HG02943 (cell line): ENCODE data around the gene OR5H1.
"Not testable (repeated sequence)": the region's sequence is repeated elsewhere in the genome, so short reads cannot be mapped to it uniquely, and the experiment has no call there.

ENCODE experiments used
- ATAC-seq: cut with Tn5 transposase; IDR thresholded peaks from one replicate; pipeline ENCODE4 v1.9.1; 2021; ENCODE audit warnings: mild to moderate bottlenecking, low read depth, moderate library complexity; ENCODE audit not compliant: unreplicated experiment

Gene OR5H1

DNA sequence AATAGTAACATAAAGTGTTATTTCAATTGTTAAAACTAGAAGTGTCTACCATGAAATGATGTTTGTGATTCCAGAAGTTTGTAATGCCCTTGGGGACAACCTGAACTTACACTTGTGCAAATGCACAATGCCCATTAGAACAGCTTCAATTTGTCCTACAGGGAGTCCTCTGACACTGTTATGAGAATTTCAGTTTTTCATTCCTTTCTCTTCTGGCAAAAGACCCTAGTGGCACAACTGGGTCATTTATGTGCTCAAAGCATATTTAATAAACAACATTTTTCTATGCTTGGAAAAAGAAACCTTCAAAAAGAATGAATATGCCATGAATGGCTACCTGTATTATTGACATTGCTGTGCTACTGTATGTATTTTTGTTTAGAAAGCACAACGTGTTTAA, at the start of gene OR5H1:
OR5H1 (plus strand) TSS at position 301 of the 400 bp plus-strand sequence. CDS start 1,977 bp downstream, outside the sequence.
- ATAC-seq: no peak

DNA sequence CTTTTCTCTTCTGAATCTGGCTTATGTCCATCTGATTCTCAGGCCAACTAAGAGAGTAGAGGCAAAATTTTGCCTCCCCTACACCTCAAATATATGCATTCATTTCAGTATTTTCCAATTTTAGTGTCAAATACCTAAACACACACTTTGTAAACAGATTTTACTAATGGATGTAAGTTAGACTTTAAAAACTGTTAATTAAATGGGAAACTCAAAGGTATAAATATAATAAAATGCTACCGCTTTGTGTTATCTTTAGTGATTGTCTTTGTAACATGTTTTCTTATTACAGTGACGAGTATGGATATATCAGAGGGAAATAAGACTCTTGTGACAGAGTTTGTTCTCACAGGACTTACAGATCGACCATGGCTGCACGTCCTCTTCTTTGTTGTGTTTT, 43.6 kb upstream of the OR5H1 start, which contains the start of gene OR5AC2:
OR5AC2 (plus strand) TSS at position 301 of the 400 bp plus-strand sequence; CDS start at position 301, 0 bp downstream.
- ATAC-seq: no peak

DNA sequence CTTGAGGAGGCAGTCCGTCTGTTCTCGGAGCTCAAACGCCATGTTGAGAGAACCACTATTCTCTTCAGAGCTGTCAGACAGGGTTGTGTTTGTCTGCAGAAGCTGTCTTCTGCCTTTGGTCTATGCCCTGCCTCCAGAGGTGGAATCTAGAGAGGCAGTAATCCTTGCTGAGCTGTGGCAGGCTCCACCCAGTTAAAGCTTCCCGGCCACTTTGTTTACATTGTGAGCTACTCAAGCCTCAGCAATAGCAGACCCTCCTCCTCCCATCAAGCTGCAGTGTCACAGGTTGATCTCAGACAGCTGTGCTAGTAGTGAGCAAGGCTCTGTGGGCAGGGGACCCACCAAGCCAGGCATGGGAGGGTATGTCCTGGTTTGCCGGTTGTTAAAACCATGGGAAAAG, 34.6 kb upstream of the OR5H1 start:
- no peak for ATAC-seq

DNA sequence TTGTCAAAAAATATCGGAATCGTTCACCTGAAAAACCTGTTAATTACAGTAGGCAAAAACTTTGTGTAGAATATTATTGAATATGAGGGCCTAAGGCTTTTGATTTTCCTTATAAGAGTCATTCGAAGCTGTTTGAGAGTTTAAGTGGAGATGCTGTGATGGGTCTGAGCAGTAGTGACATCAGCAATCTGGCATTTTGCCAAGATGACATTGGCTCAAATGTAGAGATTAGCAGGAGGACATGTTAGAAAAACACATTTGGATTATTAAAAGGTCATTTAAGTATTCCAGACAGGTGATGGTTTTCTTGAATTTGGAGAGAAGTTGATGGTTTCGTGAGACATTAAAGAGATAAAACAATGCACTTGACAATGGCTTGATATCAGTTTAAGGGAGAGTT, 30.7 kb upstream of the OR5H1 start:
- no peak for ATAC-seq

DNA sequence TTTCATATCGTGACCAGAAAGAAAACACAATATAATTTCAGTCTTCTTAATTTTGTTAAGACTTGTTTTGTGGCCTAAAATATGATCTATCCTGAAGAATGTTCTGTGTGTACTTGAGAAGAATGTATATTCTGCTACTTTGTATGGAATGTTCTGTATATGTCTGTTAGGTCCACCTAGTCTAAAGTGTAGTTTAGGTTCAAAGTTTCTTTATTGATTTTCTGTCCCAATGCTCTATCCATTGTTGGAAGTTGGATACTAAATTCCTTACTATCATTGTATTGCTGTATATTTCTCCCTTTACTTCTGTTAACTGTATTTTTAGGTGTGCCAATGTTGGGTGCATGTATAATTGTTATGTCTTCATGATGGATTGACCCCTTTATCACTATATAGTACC, 22.4 kb upstream of the OR5H1 start:
- ATAC-seq: no peak

DNA sequence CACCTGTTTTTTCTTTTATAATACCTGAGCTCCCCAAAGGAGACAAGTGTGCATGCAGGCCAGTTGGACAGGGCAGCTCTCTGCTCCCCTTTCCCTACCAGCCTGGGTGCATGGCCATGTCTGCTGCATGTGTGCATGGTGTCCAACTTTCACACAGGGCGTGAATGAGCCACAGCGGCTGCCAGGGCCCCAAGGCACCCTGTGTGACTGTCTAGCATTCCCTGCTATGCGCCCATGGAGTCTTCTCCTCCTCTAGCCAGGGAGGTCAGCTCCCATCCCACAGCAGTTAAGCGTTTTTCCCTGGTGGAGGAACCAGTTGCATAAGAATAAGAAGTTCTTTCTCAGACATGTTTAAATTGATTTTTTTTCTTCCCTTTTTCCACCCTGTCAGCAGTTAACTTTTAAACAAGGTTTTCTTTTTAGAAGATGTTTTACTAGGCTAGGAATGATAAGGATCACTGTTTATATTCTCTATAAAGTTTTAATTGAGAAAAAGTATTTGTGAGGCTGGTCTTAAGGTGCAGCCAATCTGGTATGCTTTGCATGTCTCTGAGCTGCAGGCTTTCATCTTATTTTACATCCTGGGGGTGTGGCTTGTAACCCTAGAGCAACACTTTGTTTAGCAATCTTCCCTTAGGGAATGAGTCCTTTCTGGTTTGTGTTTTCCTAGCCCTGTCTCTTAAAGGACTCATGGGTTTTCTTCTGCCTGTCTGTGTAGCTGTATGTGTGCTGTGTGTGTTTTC, 20.5 kb upstream of the OR5H1 start:
- no peak for ATAC-seq

DNA sequence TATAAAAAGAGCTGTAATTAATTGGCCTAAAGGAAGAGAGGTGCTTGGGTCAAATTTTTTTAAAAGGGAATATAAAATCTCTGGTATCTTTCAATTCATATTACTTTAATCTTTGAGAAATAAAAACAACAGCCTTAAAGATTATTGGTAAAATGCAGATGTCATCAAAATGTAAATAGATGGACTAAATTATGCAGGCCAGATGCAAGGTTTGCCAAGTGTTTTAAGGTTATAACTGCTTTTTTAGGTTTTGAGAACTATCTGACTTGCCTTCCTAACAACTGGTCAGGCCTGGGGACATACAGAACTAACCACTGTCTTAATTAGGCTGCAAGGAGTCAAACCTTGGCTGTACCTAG, 20.0 kb upstream of the OR5H1 start:
- ATAC-seq: no peak

DNA sequence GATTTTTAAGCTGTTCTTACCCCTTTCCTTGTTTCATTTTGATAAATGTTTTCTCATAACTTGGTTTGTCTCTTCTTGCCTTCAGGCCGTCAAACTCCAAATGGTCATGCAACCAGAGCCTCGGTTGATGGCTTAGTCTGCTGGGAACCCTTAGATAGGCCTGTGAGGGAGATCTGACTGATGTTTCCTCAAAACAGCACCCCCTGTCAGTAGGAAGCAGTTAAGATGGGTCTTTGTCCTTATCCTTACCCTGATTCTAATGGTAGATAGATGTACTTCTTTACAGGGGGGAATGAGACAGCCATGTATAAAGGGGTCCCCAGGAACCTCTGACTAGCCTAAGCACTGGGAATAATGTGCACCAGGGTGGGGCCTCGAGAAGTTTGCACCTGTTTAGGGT, 16.3 kb upstream of the OR5H1 start:
- ATAC-seq: no peak

DNA sequence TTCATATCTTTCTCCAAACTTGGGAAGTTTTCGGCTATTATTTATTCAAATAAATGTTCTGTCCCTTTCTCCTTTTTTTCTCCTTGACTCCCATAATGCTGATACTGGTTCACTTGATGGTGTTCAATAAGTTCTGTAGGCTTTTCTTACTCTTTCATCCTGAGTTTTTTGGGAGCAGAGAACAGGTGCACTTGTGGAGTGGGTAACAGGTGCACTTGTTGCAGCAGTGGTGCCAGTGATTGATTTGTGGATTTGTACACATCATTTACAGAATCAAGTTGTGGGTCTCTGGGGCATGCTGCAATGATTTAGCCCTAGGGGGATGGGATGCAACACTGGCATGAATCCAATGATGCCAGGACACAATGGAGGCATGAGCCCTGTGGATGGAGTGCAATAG, 14.8 kb upstream of the OR5H1 start:
- ATAC-seq: no peak

DNA sequence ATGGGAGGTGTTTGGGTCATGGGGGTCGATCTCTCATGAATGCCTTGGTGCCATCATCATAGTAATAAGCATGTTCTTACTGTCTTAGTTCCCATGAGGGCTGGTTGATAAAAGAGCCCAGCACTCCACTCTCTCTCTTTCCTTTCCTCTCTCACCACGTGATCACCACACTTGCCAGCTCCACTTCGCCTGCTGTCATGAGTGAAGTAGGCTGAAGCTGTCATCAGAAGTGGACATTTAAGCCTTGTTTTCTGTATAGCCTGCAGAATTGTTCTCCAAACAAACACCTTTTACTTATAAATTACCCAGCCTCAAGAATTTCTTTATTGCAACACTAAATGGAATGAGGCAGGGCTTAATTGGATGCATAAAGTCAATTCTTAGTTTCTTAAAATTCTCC, 6.1 kb downstream of the OR5H1 start:
- ATAC-seq: no peak

DNA sequence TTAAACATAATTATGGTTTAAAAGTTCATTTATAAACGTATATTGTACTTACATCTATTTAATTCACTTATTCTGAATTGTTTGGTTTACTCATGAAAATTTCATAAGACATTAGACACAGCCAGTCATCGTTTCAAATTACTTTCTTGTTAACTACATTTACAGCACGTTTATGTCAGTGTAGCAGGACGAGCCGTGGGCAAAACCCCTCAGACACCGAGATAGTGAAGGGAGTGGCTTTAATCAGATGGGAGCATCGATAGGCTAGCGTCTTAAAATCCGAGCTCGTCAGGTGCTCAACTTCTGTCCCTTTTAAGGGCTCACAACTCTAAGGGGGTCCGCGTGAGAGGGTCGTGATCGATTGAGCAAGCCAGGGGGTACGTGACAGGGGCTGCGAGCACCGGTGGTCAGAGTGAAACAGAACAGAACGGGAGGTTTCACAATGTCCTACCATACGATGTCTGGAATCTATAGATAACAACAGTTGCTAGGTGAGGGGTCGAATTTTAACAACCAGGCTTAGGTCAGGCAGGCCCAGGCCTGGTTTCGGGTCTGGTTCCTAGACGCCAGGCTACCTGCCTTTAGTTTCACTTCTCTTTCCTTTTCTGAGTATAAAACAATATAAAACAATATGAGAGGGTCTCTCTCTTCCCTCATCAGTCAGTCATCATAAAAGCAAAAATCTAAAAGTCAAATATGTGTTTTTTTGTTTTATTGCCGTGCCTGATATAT, 7.5 kb downstream of the OR5H1 start:
- not testable (repeated sequence) for ATAC-seq

DNA sequence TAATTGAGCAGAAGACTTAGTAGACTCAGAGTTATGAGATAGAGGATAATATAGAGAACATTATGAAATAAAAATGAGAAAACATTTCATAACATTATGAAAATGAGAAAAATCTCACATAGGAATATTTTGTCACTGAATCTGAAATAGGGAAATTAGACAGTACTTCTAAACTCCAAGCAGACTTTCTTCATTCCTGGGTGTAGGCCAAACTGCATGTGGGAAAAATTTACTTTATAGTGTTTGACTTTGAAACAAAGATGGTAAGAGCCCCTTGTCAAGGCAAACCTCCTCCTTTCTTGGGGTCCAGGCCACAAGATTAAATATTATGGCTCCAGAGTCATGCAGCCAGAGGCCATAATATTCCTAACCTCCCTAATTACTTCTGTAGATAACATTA, 10.0 kb downstream of the OR5H1 start:
- ATAC-seq: no peak

DNA sequence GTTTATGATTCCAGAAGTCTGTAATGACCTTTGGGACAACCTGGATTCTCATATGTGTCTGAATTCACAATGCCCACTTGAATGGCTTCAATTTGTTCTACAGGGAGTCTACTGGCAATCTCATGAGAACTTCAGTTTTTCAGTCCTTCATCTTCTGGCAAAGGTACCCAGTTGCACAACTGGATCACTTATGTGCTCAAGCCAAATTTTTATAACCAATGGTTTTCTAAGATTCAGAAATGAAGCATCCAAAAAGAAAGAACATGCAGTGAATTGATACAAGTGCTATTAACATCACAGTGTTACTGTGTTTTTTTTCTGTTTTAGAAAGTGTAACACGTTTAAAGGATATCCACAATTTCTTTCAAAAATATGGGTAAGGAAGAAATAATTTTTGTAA, 16.7 kb downstream of the OR5H1 start, which contains the start of gene OR5H14:
OR5H14 (plus strand) TSS at position 301 of the 400 bp plus-strand sequence. CDS start 1,907 bp downstream, outside the sequence.
- no peak for ATAC-seq

DNA sequence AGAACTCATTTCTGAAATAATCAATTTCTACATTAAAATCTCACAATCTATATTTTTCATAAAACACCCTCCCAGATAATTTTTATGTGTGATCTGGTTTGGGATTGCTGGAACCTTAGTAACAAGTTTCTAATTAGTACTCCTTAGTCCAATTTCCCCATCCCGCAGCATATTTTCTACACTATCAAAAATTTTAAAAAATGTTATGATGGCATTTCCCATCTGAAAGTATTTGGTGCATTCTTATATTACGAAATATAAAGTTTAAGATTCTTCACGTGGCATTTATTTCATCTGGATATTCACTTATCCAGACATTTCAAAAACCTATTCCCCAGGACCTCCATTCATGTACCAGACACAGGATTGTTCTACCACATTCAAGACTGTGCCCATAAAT, 18.2 kb downstream of the OR5H1 start:
- no peak for ATAC-seq

DNA sequence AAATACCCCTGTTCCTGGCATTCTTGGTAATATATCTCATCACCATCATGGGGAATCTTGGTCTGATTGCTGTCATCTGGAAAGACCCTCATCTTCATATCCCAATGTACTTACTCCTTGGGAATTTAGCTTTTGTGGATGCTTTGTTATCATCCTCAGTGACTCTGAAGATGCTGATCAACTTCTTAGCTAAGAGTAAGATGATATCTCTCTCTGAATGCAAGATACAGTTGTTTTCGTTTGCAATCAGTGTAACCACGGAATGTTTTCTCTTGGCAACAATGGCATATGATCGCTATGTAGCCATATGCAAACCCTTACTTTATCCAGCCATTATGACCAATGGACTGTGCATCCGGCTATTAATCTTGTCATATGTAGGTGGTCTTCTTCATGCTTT, 18.9 kb downstream of the OR5H1 start:
- not testable (repeated sequence) for ATAC-seq

DNA sequence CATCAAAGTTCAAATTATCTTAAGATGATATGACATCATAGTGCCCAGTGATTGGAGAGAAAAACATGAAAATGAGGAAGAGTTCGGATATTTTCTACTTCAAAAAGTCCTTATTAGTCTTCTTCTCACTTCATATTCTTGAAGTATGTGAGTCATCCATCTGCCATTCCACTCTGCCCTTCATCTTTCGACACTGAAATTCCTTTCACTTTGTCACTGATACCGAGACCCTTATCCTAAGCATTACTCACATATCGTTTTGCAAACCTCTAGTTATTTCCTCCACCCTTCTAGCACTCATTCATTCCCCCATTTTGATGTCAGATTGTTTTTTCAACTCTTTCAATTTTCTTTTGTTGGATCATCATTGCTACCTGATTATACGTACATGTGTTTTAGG, 20.7 kb downstream of the OR5H1 start:
- ATAC-seq: no peak

DNA sequence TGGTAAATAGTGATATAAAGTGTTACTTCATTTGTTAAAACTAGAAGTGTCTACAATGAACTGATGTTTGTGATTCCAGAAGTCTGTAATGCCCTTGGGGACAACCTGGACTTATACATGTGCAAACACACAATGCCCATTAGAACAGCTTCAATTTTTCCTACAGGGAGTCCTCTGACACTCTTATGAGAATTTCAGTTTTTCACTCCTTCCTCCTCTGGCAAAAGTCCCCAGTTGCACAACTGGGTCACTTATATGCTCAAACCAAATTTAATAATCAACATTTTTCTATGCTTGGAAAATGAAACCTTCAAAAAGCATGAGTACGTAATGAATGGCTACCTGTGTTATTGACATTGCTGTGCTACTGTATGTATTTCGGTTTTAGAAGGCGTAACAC, 35.9 kb downstream of the OR5H1 start, which contains the start of gene OR5H15:
OR5H15 (plus strand) TSS at position 301 of the 400 bp plus-strand sequence. CDS start 2,004 bp downstream, outside the sequence.
- no peak for ATAC-seq

DNA sequence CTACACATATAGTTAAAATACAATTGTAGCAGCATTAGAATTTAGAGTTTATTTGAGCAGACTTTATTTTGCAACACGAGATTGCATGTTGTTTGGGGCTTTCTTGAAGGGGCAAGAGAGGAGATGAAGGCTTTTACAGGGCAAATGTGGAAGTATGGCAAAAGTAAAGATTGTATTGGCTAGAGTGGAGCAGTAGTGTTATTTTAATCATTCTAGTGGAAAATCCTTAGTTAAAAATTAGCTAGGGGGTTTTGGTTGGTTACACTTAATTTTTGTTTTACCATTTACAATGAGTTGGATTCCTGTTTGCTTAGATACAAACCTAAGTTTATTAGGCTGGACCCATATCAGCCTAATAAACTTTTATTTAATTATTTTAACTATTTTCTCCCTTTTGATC, 40.5 kb downstream of the OR5H1 start:
- no peak for ATAC-seq

DNA sequence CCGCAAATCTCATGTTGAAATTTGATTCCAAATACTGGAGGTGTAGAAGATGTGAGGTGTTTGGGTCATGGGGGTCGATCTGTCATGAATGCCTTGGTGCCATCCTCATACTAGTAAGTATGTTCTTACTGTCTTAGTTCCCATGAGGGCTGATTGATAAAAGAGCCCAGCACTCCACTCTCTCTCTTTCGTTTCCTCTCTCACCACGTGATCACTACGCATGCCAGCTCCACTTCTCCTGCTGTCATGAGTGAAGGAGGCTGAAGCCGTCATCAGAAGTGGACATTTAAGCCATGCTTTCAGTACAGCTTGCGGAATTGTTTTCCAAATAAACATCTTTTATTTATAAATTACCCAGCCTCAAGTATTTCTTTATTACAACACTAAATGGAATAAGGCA, 42.1 kb downstream of the OR5H1 start:
- ATAC-seq: no peak

DNA sequence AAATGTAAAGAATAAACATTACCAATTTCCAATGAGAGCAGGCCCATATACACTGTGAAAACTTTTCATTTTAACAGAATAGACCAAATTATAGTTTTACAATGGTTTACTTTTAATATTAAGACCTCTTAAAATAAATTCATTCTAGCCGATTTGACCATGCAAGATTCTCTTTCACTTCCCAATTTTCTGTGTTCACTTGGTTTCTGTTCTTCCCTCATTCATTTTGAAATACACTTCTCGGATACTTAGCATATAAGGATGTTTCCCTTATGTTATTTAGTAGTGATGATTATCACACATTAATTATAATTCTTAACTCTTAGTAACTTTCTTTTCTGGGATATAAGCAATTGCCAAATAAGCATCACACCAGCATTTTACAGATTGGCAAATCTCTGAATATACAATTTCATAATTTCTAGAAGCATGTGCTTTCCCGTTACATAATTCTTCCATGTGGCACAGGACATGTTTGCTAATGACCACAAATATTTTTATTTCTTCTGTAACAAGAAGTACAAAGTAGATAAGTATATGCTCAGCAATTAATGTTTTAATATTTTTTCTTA, 49.9 kb downstream of the OR5H1 start:
- no peak for ATAC-seq

DNA sequence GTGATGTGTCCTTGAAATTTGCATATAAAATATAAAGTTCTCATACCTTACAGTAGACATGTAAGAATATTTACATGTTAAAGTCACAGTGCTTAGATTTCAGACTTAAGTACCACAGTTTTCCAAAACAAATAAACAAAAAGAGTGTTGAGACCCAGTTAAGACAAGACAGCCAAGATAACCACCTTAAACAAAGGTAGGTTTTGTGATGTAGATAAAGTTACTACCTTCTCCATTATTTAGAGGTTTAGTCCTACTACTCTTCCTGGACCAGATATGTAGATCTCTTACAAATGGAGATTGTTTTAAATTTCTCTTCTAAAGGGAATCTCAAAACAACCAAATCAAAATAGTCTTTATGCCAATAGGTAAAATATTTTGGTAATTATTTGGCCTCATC, 51.7 kb downstream of the OR5H1 start:
- ATAC-seq: no peak
